Activated naive CD4-positive, alpha-beta T cell treated with anti-CD3 and anti-CD28 coated beads for 36 hours (primary cell): ENCODE measurements around the gene CDKN2A. TPM values are rescaled to one million over a fixed set of nuclear protein-coding genes. Genes with fewer than 3 reads are reported as not detected.
A peak's percentile ranks its signal among the peaks of the same experiment; 100 is the strongest.

Source experiments
- CTCF ChIA-PET: fragments of 350-600 bp; sonication (Branson Sonifier 250); formaldehyde crosslinking; loops from one replicate; lab custom pipeline; 2021; ENCODE audit warnings: antibody characterized with exemption; lab: Charles Lee
- DNase-seq: peaks from one replicate; pipeline ENCODE4 v3.0.0-alpha.2; 2020
- H3K27ac Mint-ChIP-seq: one replicate; pipeline ENCODE4 v1.8.0; 2021; ENCODE audit warnings: mild to moderate bottlenecking, mixed read lengths
- H3K27me3 Mint-ChIP-seq: one replicate; pipeline ENCODE4 v1.8.0; 2021; ENCODE audit warnings: low read depth, mixed read lengths
- H3K36me3 Mint-ChIP-seq: one replicate; pipeline ENCODE4 v1.8.0; 2021; ENCODE audit warnings: low read depth, mixed read lengths
- H3K4me1 Mint-ChIP-seq: one replicate; pipeline ENCODE4 v1.8.0; 2021; ENCODE audit warnings: low read depth, mixed read lengths
- H3K4me3 Mint-ChIP-seq: one replicate; pipeline ENCODE4 v1.8.0; 2021; ENCODE audit warnings: mild to moderate bottlenecking, moderate library complexity, mixed read lengths
- H3K9me3 Mint-ChIP-seq: one replicate; pipeline ENCODE4 v1.8.0; 2021; ENCODE audit warnings: mixed read lengths
- intact Hi-C: fragments of 100-400 bp; cut with micrococcal nuclease; formaldehyde crosslinking; loops from one replicate; pipeline ENCODE4 v1.15.1; 2023
- total RNA-seq, 2 experiments: library from RNA; stranded (reverse); gene quantifications; one replicate each; pipeline ENCODE4 v1.2.3, GENCODE V29; 2021

Gene CDKN2A
- total RNA-seq, 2 experiments from 2014 or later: 0.57 to 0.89 TPM

GRCh38 chr9:21974722-21975409, 19.3 kb downstream of the CDKN2A start:
- Mint-ChIP-seq H3K4me1 (peaks cover 14% of the 10 kb centered on the region), H3K9me3 (peaks cover 3% of the 10 kb centered on the region), H3K4me3 (peak overlapping the region; percentile 56), H3K27ac (no peak overlapping the region), H3K27me3 (peaks cover 81% of the 10 kb centered on the region), H3K36me3 (peaks cover 2% of the 10 kb centered on the region)
- CTCF ChIA-PET: no interaction called here
- intact Hi-C loops: loop anchor here (1.0 to 2.0 kb wide), 4 partner anchors 9 to 34 kb away; partner anchors contain the start of gene CDKN2B
- DNase-seq: peak; percentile 75

- Mint-ChIP-seq H3K36me3 (peaks cover 3% of the 10 kb centered on the region), H3K4me3 (peak overlapping the region; percentile 56), H3K4me1 (peaks cover 14% of the 10 kb centered on the region), H3K27me3 (peaks cover 81% of the 10 kb centered on the region), H3K27ac (no peak overlapping the region), H3K9me3 (peaks cover 4% of the 10 kb centered on the region)
- CTCF ChIA-PET: interaction anchor here (4.5 kb wide), 1 partner anchor 34 kb away, joined by 16 read pairs; the partner anchor contains the start of gene CDKN2B
- intact Hi-C loops: loop anchor here (2.0 kb wide), 1 partner anchor 34 kb away; the partner anchor contains the start of gene CDKN2B
- no peak for DNase-seq
Measured at GRCh38 chr9:21974343-21974721, 19.9 kb downstream of the CDKN2A start.

DNA sequence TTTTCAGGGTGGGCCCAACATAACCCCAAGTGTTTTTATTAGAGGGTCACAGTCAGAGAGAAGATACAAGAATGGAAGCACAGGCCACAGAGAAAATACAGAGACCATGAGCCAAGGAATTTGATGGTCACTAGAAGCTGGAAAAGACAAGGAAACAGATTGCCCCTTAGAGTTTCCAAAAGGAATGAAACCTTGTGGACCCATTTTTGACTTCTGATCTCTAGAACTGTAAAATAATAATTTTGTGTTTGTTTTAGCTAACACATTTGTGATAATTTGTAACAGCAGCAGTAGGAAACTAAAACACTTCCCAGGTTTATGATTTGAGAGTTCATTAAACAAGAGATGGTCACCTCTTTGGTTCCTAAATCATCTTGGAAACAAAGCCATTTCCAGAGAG, 21.8 kb downstream of the CDKN2A start:
- Mint-ChIP-seq H3K9me3 (peaks cover 9% of the 10 kb centered on the region), H3K36me3 (peaks cover 8% of the 10 kb centered on the region), H3K27me3 (peaks cover 84% of the 10 kb centered on the region), H3K4me3 (no peak overlapping the region), H3K4me1 (peaks cover 23% of the 10 kb centered on the region), H3K27ac (no peak overlapping the region)
- intact Hi-C loops: no loop called here
- no peak for DNase-seq
- CTCF ChIA-PET: interaction anchor here (4.5 kb wide), 1 partner anchor 36 kb away, joined by 16 read pairs; the partner anchor contains the start of gene CDKN2B

GRCh38 chr9:21970800-21971640, 23.2 kb downstream of the CDKN2A start:
- peaks cover 84% of the 10 kb centered on the region for H3K27me3 Mint-ChIP-seq
- H3K4me3 Mint-ChIP-seq: no peak overlapping the region
- CTCF ChIA-PET: interaction anchor here (0.9 to 4.5 kb wide), 2 partner anchors 16 to 38 kb away, joined by 5 to 16 read pairs; partner anchors contain the start of gene CDKN2B

DNA sequence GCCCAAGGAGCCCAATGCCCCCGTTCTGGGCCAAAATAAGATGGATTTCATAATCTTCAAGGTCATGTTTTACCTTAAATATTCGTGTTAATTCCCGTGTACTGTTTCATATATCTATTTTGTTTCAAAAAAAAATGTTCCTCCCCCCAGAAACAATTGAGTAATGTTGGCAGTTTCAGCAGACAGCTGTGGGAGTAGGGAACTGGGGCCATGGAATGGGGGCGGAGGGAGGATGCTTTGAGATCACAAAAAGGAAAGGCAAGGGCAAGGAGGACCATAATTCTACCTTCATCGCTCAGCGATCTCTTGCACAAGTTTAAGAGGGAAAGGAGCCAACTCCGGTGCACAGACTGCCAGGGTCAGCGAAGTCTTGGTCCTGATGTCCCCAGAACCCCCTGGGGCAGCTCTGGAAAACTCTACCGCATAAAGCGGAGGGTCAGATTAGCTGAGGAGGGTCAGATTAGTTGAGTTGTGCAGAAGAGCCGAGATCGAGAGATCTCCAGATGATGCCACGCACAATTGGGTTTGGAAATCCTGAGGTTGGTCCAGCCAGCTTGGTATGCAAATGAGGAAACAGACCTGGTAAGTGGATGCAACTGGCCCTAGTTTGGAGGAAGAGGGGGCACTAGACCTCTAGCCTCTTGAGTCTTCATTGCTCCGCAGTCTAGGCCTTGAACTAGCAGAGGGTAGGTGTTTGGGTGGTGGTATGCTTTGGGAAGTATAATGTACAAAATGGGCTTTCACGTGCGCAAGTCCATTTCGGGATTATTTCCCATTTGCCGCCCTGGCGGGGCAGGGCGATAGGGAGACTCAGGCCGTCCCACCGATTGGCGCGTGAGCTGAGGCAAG, 24.0 kb downstream of the CDKN2A start:
- CTCF ChIA-PET: interaction anchor here (0.9 to 4.5 kb wide), 2 partner anchors 17 to 39 kb away, joined by 5 to 16 read pairs; partner anchors contain the start of gene CDKN2B

More at GRCh38 chr9:21970800-21971640, 23.2 kb downstream of the CDKN2A start:
- H3K4me1 Mint-ChIP-seq: peaks cover 23% of the 10 kb centered on the region
- H3K27ac Mint-ChIP-seq: no peak overlapping the region
- intact Hi-C loops: no loop called here
- peaks cover 9% of the 10 kb centered on the region for H3K9me3 Mint-ChIP-seq
- peaks cover 9% of the 10 kb centered on the region for H3K36me3 Mint-ChIP-seq
- DNase-seq: no peak

DNA sequence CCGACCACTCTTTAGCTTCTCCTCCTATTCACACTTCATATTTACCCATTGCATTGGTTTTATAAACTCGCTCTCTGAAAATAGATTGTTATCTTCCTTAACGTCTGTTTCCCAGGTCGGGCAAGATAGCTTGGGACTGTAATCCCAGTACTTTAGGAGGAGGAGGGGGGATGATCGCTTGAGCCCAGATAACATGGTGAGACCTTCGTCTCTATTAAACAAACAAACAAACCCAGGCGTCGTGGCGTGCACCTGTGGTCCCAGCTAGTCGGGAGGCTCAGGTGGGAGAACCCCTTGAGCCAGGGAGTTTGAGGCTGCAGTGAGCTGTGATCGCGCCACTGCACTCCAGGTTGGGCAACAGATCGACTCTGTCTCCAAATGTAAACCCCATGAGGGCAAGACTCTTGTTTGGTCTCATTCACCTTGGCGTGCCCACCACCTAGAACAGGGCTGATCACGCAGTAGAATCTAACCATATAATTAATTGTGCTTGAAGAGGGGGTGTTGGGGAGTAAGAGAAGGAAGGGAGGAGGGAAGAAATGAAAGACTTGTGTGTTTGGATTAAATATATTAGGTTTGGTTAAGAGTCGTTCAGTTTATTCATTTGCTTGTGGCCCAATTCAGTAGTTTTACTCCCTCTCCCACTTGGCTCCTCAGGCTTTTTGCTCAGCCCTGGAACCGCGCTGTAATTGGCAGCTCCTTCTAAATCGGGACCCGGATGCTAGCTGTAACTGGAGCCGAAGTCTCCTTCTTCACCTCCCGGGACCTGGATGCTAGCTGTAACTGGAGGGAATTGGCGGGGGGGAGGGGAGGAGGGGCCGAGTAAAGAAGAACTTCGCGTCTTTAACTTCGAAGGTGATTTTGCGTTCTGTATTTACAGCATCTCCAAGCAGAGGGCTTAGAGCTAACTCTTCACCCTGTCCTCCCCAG, 24.9 kb downstream of the CDKN2A start:
- peaks cover 9% of the 10 kb centered on the region for H3K36me3 Mint-ChIP-seq
- peaks cover 86% of the 10 kb centered on the region for H3K27me3 Mint-ChIP-seq
- no peak overlapping the region for H3K4me3 Mint-ChIP-seq
- intact Hi-C loops: loop anchor here (5.0 kb wide), 1 partner anchor 1122 kb away; no protein-coding TSS in a partner anchor
- peaks cover 22% of the 10 kb centered on the region for H3K4me1 Mint-ChIP-seq
- CTCF ChIA-PET: interaction anchor here (2.5 kb wide), 1 partner anchor 38 kb away, joined by 10 read pairs; no protein-coding TSS in a partner anchor
- no peak for DNase-seq
- H3K27ac Mint-ChIP-seq: no peak overlapping the region
- peaks cover 9% of the 10 kb centered on the region for H3K9me3 Mint-ChIP-seq

More for the DNA sequence above, 24.0 kb downstream of the CDKN2A start:
- intact Hi-C loops: loop anchor here (5.0 kb wide), 1 partner anchor 1123 kb away; no protein-coding TSS in a partner anchor
- H3K9me3 Mint-ChIP-seq: peaks cover 9% of the 10 kb centered on the region
- no peak overlapping the region for H3K4me3 Mint-ChIP-seq
- H3K4me1 Mint-ChIP-seq: peaks cover 24% of the 10 kb centered on the region
- H3K36me3 Mint-ChIP-seq: peaks cover 9% of the 10 kb centered on the region
- H3K27me3 Mint-ChIP-seq: peaks cover 86% of the 10 kb centered on the region
- no peak overlapping the region for H3K27ac Mint-ChIP-seq
- no peak for DNase-seq

DNA sequence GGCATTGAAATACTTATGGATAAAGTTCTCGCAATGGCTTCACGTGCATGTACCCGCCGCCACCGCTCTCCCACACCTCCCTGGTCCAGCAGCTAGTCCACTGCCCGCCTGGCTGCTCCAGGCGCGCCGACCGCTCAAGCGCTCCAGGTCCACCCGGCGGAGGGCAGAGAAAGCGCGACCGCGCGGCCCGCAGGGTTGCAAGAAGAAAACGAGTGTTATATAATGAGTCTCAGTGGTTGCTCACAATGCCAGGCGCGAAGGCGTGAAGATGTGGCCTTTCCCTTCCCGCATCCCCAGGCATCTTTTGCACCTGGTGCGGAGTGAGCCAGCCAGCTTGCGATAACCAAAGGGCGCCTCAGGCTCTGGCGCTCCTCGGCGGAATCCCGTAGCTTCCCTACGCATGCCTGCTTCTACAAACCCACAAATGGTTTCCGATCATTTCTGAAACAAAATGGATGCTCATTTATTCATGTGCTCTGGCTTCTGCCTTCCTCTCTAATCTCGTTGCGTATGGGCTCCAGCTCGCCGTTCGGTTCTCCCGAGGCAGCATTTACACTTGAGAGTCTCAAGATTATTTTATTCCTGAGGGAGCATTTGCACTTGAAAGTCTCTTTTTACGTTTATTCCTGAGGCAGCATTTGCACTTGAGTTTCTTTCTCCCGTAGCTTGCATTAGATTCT, 25.7 kb downstream of the CDKN2A start:
- Mint-ChIP-seq H3K9me3 (peaks cover 9% of the 10 kb centered on the region), H3K27me3 (peaks cover 87% of the 10 kb centered on the region), H3K4me1 (peaks cover 19% of the 10 kb centered on the region), H3K27ac (no peak overlapping the region), H3K4me3 (peak overlapping the region; percentile 18), H3K36me3 (peaks cover 9% of the 10 kb centered on the region)
- DNase-seq: no peak
- CTCF ChIA-PET: interaction anchor here (2.5 kb wide), 1 partner anchor 39 kb away, joined by 10 read pairs; no protein-coding TSS in a partner anchor
- intact Hi-C loops: loop anchor here (5.0 kb wide), 1 partner anchor 1121 kb away; no protein-coding TSS in a partner anchor

DNA sequence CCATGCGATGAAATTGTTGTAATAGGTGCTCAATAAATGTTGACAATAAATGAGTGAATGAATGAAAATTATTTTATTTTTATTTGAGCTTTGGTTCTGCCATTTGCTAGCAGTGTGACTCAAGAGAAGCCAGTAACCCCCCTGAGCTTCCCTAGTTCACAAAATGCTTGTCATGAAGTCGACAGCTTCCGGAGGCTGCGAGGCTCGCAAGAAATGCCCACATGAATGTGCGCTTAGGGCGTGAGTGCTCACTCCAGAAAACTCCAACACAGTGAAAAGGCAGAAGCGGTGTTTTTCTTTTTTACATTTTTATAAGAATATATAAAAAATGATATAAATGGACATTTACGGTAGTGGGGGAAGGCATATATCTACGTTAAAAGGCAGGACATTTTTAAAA, 26.5 kb downstream of the CDKN2A start:
- DNase-seq: no peak
- Mint-ChIP-seq H3K27ac (no peak overlapping the region), H3K9me3 (peaks cover 9% of the 10 kb centered on the region), H3K27me3 (peaks cover 91% of the 10 kb centered on the region), H3K36me3 (peaks cover 9% of the 10 kb centered on the region), H3K4me1 (peaks cover 19% of the 10 kb centered on the region), H3K4me3 (no peak overlapping the region)
- CTCF ChIA-PET: interaction anchor here (2.5 kb wide), 1 partner anchor 40 kb away, joined by 10 read pairs; no protein-coding TSS in a partner anchor
- intact Hi-C loops: loop anchor here (2.0 to 5.0 kb wide), 2 partner anchors 47 to 1120 kb away; no protein-coding TSS in a partner anchor

- Mint-ChIP-seq H3K9me3 (peaks cover 9% of the 10 kb centered on the region), H3K27me3 (peaks cover 89% of the 10 kb centered on the region), H3K36me3 (peaks cover 9% of the 10 kb centered on the region), H3K27ac (no peak overlapping the region), H3K4me1 (peaks cover 19% of the 10 kb centered on the region), H3K4me3 (no peak overlapping the region)
- DNase-seq: no peak
- CTCF ChIA-PET: interaction anchor here (2.5 kb wide), 1 partner anchor 40 kb away, joined by 10 read pairs; no protein-coding TSS in a partner anchor
- intact Hi-C loops: loop anchor here (2.0 to 5.0 kb wide), 2 partner anchors 46 to 1120 kb away; no protein-coding TSS in a partner anchor
Measured at GRCh38 chr9:21967169-21967568, 27.0 kb downstream of the CDKN2A start.
